Activated CD4-positive, alpha-beta T cell treated with anti-CD3 and anti-CD28 coated beads, Interleukin-2, amount 50 U/mL, for 24 hours (primary cell): ENCODE data around the gene PRKCQ.
"Not testable (repeated sequence)": the region's sequence is repeated elsewhere in the genome, so short reads cannot be mapped to it uniquely, and the experiment has no call there.

ENCODE experiments used
- DNase-seq, 2 donors: peaks; one replicate each; pipeline ENCODE4 v3.0.0-alpha.2; 2020; ENCODE audit warnings: low read depth in 1 of 2, low spot score in 1 of 2

The PRKCQ gene

DNA sequence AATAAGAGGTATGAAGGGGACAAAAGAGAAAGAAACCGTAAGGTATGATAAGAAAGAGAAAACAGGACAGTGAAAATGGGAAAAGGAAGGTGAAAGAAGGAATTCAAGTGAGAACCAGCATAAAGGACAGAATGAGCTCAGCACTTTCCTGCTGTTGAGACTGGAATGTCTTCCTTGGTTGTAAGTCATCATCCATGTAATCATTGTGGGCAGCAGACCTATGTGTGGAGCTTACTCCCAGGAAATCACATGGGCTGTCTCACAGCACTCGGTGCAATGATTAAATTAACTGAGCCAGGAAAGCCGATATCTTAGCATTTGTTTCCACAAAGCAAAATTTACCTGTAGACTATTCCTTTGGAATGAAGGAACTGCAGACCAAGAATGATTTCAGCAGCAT, 118.1 kb downstream of the PRKCQ start:
- no peak for DNase-seq

DNA sequence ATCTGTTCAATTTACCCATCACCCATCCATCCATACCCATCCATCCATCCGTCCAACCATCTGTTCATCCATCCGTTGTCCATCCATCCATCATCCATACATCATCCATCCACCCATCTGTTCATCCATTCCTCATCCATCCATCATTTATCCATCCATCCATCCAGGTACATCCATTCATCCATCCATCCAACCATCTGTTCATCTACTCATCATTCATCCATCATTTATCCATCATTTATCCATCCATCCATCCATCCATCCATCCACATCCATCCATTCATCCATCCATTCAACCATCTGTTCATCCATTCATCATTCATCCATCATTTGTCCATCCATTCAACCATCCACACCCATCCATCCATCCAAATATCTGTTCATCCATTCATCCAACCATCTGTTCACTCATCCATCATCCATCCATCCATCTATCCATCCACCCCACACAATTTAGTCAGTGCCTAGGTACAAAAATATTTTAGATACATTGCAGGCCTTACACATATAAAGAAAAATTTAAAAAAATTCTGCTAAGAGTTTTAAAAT, 119.1 kb downstream of the PRKCQ start:
- no peak for DNase-seq

DNA sequence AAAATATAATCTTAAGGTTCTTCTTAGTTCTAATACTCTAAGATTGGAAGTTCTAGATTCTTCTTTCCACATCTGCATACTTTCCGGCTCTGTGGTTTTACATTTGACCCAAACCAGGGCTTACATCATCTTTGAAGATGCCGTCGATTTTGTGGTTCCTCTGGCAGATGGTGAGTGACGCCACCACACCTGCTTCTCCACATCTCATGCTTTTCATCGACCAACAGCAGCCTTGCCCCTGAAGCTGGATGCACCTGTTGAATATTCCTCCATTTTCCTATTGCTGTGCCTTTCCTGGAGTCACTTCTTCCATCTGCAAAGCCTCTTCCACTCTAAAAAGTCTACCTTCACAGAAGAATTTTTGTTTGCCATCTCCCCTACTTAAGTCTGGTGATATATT, 121.3 kb downstream of the PRKCQ start:
- DNase-seq, result no peak

DNA sequence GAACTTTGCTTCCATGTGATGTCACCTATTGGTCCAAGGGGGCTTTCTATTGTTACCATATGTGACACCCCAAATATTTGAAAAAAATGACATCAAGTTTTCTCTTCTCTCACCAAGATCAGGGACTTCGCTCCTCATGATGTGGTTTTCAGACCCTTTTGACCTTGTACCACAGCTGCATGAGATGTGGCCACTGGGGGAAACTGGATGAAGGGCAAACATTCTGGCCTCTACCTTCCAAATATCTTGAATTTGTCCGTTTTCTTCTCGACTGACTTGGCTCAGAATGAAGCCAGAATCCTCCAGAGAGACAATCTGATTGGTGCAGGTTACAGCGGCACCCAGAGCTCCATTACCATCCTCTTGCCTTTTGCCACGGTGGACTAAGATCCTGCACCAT, 122.7 kb downstream of the PRKCQ start:
- no peak for DNase-seq

DNA sequence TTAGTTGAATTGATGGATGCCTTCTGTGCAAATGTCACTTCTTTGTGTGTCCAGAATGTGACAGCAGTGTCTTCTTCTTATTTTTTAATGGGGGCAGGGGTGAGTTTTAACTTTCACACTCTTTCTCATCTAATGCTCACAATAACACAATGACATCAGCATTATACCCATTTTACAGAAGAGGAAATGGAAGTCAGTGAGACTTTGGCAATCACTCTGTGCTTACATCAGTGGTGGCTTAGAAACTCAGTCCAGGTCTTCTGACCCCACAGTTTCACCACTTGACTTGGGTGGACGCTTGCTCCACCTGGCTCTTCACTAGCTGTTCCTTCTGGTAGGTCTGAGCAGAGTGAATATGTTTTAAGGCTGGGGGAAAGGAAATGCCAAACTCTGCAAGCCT, 124.0 kb downstream of the PRKCQ start:
- no peak for DNase-seq

DNA sequence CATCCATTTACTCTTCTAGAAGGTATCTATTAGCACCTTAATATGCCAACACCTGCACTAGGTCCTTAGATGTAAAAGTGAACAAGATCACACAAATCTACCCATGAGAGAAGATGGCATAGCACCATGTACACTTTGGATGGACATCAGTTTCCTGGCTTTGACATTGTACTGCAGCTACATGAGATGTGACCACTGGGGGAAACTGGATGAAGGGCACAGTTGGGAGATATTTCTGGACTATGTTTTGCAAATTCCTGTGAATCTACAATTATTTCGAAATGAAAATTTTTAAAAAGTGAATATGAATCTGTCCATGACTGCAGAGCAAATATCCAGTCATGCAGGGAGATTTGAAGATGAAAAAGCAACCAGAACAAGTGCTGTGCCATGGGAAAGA, 124.5 kb downstream of the PRKCQ start:
- DNase-seq, result no peak

DNA sequence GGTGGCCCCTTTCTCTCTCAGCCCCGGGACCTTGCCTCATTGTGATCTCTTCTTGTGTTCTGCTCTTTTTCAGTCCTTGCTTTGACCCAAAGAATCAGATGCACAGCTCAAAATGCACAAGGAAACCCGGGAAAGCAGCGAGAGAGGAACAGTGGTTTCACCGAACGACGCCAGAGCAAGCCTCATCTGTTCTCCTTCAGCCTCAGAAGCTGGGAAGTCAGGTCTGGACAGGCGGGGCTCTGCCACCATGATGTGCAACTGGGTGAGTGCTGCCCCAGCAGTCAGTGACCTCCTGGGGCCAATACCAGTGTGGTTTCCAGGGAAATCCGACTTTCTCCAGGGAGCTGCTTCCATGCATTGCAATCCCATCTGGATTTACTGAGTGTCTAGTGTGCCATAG, 133.4 kb downstream of the PRKCQ start:
- no peak for DNase-seq

DNA sequence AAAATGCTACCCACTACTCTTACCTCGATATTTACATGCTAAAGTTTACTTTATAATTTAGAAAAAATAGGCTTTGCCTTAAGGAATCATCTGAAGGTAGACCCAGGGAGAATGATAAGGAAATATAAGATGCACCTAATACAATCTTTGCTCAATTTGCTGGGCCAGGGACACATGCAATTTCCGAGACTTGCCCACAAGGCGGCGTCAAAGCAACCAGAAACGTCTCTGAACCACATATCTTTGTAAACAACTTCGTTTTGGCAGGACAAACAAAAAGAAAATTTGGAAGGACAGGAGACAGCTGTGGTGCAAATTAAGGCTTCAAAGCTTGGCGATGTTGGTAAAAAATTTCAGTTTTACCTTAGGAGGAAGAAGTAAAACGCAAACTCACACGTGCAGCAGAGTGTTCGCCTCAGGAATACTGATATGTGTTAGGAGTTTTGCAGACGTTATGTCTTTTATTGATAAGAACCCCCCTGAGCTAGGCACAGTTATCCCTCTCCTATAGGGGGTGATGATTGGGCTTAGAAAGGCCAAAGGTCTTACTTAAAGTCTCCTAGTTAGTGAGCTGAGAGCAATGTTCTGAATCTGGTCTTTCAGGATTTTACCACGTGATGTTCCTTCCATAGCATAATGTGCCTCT, 134.3 kb downstream of the PRKCQ start:
- DNase-seq, result peak; percentile 40 to 46

DNA sequence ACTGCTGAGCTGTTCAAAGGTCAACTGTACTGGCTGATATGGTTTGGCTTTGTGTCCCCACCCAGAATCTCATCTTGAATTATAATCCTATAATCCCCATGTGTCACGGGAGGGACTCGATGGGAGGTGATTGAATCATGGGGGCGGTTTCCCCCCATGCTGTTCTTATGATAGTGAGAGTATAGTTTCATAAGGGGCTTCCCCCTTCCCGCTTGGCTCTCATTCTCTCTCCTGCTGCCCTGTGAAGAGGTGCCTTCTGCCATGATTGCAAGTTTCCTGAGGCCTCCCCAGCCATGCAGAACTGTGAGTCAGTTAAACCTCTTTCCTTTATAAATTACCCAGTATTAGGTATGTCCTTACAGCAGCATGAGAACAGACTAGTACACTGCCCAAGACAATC, 140.2 kb downstream of the PRKCQ start:
- not testable (repeated sequence) for DNase-seq

DNA sequence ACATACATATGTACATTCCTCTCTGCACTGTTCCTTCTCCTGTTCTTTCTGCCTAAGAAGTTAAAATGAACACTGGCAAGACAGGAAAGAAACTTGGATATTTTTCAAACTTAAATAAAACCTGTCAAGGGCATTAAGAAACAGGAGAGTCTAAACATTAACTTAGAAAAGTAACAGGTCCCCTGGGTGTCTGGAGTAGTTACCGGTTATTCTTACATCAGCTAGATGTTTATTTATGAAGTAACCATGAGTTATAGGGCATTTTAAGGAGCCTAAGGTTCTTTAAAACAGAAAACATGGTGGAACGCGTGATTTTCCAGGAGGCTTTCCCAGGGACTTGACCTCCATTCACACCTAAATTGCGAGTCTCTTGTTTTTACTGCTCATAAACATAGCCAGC, 148.2 kb downstream of the PRKCQ start:
- DNase-seq, result no peak

DNA sequence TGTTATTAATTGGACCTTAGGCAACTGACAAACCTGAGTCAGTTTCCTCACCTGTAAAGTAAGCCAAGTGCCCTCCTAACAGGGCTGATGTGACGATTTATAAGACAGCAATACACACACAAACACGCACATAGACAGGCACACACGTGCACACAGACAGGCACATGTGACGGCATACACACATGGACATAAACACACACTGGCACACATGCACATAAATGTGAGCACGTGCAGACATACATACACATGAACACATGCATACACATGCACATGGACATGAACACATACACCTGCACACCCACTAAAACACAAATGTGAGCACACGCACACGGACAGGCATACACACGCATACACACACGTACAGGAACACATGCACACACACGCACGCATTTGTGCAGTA, 148.9 kb downstream of the PRKCQ start:
- no peak for DNase-seq

DNA sequence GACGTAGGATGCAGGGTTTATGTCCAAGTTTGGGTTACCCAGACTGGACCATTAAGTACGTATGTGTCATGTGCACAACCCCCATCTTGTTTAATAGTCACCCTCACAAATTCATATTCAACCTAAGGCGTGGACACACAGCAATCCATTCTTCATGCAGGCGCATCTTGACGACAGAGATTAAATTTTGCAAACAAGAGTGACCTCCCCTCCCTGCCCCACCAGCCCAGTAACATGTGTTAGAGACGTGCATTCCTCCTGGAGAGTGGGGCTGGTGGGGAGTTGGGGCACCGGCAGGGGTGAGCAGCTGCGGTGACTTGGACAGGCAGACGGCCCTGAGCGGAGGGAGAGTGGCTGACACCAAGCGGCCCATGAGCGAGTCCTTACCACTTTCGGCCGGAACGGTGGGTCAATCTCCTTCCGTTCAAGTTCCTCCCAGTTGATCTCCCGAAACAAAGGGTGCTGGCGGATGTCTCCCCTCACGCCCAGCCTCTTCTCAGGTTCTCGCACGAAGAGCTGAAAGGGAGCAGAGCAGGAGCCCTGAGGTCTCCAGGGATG, 149.6 kb downstream of the PRKCQ start:
- DNase-seq, result no peak

DNA sequence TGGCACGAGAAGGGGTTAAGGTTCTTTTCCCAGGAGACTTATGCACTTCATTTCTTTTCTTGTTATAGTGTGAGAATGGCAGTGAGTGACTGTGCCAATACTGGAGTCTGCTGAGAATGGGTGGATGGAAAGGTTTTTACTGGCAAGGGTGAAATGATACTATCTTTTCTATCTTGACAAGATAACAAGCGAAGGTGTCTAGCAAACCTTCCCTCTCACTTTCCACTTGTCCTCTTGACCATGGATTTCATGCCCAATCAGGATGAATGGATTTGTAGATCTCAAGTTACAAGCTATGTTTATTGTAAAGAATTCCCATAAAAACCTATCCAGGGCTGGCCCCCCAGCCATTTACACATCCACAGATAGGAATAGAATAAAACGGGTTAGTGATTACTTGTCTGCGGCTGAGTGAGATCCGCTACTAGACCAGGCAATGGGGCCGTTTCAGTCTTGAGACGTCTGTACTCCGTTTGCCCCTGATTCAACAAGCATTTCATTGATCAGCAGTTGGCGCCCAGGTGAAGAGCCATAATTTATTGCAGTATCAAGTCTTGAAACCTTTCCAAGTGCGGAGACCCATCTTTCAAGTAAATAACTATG, 152.6 kb downstream of the PRKCQ start:
- DNase-seq, result no peak

DNA sequence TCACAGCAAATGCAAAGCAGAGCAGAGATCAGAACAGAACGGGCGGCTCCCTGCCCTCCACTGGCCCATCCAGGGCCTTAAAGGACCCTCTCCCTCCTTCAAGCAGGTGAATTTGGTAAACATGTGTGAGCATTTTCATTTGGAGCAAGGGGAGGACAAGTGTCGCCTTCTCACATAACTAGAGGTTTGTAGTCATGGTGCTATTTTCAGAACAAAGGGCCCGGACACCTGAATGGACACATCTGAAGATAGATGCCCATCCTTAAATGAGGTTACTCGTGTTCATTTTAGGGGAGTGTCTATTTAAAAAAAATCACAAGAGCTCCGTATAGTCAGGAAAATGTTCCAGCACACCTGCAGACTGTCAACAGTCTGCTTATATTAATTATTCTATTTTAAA, 153.8 kb downstream of the PRKCQ start:
- no peak for DNase-seq

DNA sequence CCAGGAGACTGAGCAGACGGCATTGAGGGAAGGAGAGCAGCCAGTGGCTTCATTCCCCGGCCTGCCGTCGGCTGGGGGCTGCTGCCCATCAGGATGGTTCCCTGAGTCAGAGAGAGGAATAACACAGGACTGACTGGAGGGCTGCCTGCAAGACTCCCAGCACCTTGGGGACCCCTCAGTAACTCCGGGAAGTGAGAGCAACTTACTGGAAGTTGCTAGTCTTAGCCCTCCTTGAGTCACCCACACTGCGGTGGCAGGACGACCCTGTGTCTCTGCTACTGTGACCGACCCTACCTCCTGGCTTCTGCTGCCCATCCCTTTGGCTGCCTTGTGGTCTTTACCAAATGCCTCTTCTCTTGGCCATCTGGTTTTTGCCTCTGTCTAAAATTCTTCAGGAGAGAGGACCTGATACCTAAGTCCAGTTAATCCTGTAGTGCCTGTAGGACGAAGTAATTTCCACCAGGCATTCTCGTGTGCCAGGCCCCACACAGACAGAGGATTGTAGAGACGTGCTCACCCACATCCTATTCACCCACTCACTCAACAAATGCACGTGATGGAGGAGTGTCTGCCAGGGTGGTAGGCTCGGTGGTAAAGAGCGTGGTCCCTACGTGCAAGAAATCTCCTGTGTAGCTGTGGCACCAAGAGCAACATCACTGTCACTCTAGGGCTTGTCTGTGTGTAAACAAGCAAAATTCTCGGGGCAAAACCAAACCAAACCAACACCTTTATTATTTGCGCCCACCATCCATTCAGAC, 156.5 kb downstream of the PRKCQ start:
- DNase-seq, result no peak

DNA sequence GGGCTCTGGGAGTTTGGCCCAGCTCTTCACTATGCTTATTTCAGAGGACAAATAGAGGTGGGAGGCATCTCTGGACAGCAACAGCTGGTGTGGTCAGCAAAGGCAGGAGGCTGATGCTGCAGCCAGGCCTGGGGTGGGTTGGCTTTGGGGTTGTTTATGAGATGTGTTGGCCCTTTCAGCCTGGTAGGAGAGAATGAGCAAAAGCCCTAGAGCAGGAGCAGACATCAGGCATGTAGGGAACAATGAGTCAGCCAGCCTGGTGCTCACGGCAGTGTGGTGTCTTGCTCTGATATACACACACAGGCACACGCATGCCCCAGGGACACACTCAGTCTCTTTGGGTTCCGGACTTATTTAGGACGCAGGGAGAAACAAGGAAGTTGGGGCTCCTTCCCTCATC, 157.1 kb downstream of the PRKCQ start:
- DNase-seq, result peak in 1 of 2 donors; percentile 56

DNA sequence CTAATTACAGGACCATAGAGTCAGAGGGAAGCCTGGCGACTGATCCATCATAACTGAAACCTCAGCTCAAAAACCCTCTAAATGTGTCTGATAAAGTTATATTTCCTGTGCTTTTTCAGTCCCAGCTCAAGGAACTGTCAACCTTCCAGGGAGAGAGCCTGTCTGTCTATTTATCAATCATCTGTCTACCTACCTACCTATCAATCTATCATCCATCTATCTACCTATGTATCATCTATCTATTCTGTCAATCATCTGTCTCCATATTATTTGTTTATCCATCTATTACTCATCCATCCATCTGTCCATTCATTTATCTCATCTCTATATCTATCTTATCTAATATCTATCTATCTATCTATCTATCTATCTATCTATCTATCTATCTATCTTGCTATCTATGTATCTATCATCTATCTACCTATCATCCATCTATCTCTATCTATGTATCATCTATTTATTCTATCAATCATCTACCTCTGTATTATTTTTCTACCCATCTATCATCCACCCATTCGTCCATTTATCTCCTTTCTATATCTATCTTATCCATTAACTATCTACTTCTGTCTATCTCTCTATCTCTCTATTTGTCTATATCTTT, 161.4 kb downstream of the PRKCQ start:
- DNase-seq, result no peak

DNA sequence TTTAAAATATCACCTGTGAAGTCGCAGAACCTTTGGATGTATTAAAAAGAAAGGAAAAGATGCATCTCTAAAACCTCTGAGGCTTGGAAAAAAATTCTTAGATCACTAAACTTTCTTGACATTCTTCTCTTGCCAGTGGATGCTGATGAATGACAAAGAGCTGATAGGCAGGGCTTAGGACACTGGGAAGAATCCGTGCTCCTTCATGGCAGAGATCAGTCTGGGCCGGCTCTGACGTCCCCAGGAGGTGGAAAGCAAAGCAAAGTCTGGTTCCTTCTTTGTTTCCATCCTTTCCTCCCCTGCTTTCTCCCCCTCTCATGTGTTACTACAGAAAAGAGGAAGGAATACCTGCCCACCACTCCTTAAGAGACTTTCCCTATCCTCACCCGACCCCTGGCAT, 161.9 kb downstream of the PRKCQ start:
- no peak for DNase-seq

DNA sequence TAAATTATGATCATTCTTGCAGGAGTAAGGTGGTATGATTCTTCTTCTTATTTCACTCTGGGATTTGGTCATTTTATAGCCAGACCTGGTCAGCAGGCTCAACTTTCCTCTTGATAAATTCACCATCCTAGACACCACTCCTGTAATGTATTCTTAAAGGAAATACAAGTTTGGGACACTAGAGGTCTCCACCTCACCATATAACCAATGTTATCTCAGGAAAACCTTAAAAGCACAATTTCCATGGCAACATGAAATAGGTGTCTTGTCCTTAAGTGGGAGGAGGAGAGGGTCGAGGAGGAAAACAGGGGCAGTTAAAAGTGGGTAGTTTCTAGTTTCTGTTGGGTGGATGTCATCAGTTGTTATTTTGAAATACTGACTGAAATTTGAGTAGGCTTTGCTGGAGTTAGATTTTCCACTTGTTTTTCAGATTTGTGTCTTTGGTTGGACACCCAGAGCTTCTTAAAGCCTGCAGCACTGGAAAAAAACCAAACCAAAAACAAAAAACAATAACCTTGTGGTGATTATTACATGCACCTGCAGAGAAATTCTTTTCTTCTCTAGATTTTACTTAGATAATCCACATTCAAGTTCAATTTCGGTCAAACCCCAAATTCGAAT, 163.1 kb downstream of the PRKCQ start:
- DNase-seq, result peak in 1 of 2 donors; percentile 31

DNA sequence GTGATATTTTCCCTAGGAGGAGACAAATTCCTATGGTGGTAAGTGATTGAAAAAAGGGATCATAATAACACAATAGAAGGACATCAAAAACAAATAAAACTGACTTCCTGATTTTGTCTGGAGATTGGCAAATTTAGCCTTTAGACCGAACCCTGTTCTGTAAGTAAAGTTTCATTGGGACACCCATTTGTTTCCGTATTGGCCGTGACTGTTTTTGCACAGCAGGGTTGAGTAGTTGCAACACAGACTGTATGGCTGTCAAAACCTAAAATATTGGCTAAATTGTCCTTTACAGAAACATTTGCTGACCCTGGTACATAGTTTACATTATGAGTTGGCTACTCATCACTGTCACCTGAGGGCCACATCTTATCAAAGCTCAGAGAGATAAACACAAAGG, 168.6 kb downstream of the PRKCQ start:
- DNase-seq, result no peak

DNA sequence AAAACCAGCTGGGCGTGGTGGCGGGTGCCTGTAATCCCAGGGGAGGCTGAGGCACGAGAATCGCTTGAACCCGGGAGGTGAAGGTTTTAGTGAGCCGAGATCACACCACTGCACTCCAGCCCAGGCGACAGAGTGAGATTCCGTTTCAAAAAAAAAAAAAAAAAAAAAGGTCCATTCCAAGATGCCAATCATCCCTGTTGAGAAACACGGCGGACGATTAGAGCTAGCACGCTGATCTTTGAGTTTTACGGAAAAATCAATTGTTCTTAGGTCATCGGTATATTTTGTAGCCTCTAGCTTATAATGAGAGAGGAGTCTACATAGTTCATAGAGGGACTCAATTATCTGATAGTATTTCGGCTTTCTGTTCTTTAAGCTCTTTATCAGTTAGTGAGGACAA, 169.2 kb downstream of the PRKCQ start:
- DNase-seq, result no peak
